IPS-15b (cell line): Measurements from ENCODE around the gene ZC3H4.

Experiments used
- H3K27me3 ChIP-seq: one replicate; pipeline ENCODE4 v1.6.1; 2013; ENCODE audit warnings: low read length; ENCODE audit not compliant: control insufficient read depth, insufficient read depth
- H3K36me3 ChIP-seq: one replicate; pipeline ENCODE4 v1.6.1; 2013; ENCODE audit warnings: low read length; ENCODE audit not compliant: control insufficient read depth, insufficient read depth
- H3K4me1 ChIP-seq: one replicate; pipeline ENCODE4 v1.6.1; 2013; ENCODE audit warnings: mild to moderate bottlenecking, low read length; ENCODE audit not compliant: control insufficient read depth, insufficient read depth
- H3K4me3 ChIP-seq: one replicate; pipeline ENCODE4 v1.5.1; 2013; ENCODE audit warnings: low read depth, low read length
- H3K9ac ChIP-seq: one replicate; pipeline ENCODE4 v1.6.1; 2013; ENCODE audit warnings: low read depth, mild to moderate bottlenecking, low read length
- H3K9me3 ChIP-seq: one replicate; pipeline ENCODE4 v1.6.1; 2013; ENCODE audit warnings: mild to moderate bottlenecking, low read length; ENCODE audit not compliant: control insufficient read depth, insufficient read depth

Gene ZC3H4

DNA sequence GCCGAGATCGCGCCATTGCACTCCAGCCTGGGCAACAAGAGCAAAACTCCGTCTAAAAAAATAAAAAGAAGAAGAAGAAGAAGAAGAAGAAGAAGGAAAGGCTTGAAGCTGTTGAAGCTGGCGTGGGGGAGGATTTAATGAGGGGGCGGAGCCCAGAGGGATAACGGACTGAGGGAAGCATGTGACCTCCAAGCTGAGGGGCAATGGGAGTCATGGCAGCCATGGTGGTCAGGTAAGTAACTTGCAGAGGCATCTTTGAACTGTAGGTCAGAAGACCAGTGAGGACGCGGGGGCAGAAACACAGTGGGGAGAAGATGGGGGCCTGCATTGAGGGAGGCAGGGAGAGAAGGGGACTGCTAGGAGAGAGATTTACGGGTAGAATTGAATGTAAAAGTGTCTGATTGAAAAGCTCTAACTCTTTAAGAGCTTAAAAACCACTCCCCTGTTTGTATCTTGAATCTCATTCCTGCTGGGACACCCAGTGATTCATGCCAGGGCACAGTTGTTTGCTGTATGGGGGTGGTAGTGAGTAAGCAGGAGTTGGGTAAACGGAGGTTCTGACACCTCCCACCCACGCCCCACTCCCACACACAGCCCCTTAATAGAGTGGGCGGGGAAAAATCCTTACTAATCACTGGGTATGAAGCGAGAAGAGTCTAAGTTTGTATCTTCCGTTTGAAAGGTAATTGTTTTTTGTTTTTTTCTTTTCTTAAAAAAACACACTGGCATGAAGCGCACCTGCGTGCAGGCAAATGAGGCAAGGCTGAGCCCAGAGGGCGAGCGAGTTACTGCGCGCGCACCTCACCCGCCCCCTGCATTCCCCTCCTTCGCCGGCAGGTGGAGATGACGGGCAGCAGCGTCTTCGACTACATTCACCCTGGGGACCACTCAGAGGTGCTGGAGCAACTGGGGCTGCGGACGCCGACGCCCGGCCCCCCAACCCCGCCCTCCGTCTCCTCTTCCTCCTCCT is 78.2 kb downstream of the ZC3H4 start:
- Histone ChIP-seq H3K36me3 (no peaks in the 10 kb centered on the region), H3K9me3 (no peaks in the 10 kb centered on the region), H3K9ac (no peak overlapping the region), H3K27me3 (no peaks in the 10 kb centered on the region), H3K4me1 (peaks cover 7% of the 10 kb centered on the region), H3K4me3 (peak overlapping the region; percentile 73)

DNA sequence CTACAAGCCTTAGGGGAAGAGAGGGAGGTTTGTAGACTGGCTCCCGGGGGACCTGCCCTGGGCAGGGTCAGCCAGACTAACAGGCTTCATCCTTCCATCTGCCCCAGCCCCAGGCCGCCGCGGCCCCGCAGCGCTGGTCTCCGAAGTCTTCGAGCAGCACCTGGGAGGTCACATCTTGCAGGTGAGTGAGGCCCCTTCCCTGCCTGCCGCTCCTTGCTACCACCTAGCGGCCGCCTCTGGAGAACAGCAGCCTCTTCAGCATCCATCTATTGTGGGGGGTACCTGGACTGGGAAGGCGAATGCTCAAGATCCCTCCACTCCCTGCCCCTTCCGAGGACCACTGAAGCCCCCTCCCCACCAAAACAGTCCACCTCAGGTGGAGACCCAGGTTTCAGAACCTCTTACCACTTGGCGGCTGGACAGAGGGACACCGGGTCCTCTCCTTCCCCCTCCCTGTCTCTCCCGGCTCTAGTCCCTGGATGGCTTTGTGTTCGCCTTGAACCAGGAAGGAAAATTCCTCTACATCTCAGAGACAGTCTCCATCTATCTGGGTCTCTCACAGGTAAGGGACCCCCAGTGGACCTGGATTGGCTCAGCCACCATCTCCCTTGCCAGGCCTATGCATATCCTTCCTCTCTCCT is 81.3 kb downstream of the ZC3H4 start:
- Histone ChIP-seq H3K27me3 (peaks cover 2% of the 10 kb centered on the region), H3K4me3 (no peak overlapping the region), H3K36me3 (no peaks in the 10 kb centered on the region)

DNA sequence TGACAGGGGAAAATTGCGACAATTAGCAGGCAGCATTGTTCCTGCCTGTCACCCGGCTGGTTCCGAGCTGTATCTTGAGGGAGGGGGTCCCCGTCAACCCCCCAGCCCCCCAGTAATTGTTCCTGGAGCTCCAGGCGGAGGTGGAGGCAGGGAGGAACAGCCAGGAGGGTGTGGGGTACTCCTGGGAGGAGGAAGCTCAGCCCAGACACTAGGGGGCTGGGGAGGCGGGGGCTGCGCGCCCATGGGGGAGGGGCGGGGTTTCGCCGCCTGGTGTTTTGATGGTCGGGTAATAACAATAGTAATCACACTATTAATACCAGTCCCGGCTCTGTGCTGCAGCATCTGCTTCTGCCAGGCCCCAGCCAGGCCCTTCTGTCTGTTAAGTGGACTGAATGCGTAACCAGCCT is 85.4 kb downstream of the ZC3H4 start:
- H3K9me3 ChIP-seq, result no peaks in the 10 kb centered on the region
- peaks cover 11% of the 10 kb centered on the region for H3K27me3 ChIP-seq
- peak overlapping the region; percentile 35 for H3K4me3 ChIP-seq
- H3K4me1 ChIP-seq, result peaks cover 5% of the 10 kb centered on the region
- H3K9ac ChIP-seq, result no peak overlapping the region
- H3K36me3 ChIP-seq, result no peaks in the 10 kb centered on the region

More for the DNA sequence above, 81.3 kb downstream of the ZC3H4 start:
- Histone ChIP-seq H3K4me1 (peaks cover 8% of the 10 kb centered on the region), H3K9ac (no peak overlapping the region), H3K9me3 (no peaks in the 10 kb centered on the region)

DNA sequence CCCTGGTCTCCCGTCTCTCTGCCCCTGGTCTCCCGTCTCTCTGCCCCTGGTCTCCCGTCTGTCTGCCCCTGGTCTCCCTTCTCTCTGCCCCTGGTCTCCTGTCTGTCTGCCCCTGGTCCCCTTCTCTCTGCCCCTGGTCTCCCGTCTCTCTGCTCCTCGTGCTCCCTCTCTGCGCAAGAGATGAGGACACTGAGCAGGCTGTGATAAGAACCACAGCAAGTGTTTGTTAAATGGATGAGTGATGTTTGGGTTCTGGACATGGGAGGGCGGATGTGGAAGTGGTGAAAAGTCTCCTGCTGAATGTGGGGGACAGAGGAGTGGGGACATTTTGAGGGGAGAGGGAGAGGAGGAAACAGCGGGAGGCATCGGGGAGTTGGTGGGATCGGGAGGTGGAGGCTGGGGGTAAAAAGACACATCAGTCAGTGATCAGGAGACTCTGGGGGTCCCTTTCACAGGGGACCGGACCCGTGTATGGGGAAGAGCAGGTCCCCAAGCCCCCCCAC is 85.9 kb downstream of the ZC3H4 start:
- Histone ChIP-seq H3K9ac (no peak overlapping the region), H3K36me3 (no peaks in the 10 kb centered on the region), H3K9me3 (no peaks in the 10 kb centered on the region), H3K4me3 (no peak overlapping the region), H3K27me3 (peaks cover 17% of the 10 kb centered on the region), H3K4me1 (peaks cover 8% of the 10 kb centered on the region)

DNA sequence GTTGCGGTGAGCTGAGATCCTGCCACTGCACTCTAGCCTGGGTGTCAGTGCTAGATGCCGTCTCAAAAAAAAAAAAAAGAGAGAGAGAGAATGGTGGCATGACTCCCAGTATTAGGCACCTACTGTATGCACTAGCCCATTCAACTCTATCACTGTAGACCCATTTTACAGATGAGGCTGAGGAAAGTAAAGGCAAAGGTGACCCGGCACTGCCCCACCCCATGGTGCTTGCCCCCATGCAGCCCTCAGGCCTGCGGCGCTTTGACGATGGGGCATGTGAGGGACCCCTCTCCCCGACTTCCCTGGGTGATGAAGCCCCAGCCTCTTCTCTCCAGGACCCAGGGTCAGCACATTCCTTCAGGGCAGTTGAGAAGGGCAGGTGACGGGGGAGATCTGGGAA is 86.7 kb downstream of the ZC3H4 start:
- Histone ChIP-seq H3K9me3 (no peaks in the 10 kb centered on the region), H3K4me3 (no peak overlapping the region), H3K9ac (no peak overlapping the region), H3K4me1 (peaks cover 10% of the 10 kb centered on the region), H3K27me3 (peaks cover 24% of the 10 kb centered on the region), H3K36me3 (no peaks in the 10 kb centered on the region)

DNA sequence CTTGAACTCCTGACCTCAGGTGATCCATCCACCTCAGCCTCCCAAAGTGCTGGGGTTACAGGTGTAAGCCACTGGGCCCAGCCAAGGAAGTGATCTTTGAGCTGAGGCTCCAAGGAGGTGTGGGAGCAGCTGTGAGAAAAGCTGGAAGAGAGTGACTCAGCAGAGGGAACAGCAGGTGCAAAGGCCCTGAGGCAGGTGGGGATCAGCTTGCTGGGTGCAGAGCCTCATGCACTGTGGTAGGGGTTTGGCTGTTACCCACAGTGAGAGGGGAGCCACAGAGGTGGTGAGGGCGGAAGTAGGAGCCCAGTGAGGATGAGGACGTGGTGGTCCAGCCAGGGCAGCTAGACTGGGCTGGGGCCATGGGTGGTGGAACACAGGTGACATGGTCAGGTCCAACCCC is 87.4 kb downstream of the ZC3H4 start:
- Histone ChIP-seq H3K9me3 (no peaks in the 10 kb centered on the region), H3K4me1 (peaks cover 9% of the 10 kb centered on the region), H3K9ac (no peak overlapping the region), H3K4me3 (no peak overlapping the region), H3K36me3 (no peaks in the 10 kb centered on the region), H3K27me3 (peaks cover 31% of the 10 kb centered on the region)

DNA sequence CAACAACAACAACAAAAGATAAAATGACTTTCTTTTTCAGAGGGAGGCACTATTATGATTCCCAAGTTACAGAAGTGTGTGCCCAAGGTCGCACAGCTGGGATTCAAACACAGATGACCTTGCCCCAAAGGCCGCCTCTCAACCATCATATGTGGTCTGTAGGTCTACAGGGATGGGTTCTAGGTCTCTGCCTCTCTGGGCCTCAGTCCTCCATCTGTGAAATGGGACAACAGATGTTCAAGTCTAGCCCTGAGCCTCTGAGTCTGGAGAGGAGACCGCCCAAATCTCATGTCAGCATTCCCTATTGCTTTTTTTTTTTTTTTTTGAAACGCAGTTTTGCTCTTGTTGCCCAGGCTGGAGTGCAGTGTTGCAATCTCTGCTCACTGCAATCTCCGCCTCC is 89.1 kb downstream of the ZC3H4 start:
- Histone ChIP-seq H3K9me3 (no peaks in the 10 kb centered on the region), H3K9ac (no peak overlapping the region), H3K4me1 (peaks cover 9% of the 10 kb centered on the region), H3K27me3 (peaks cover 38% of the 10 kb centered on the region), H3K4me3 (no peak overlapping the region), H3K36me3 (no peaks in the 10 kb centered on the region)

DNA sequence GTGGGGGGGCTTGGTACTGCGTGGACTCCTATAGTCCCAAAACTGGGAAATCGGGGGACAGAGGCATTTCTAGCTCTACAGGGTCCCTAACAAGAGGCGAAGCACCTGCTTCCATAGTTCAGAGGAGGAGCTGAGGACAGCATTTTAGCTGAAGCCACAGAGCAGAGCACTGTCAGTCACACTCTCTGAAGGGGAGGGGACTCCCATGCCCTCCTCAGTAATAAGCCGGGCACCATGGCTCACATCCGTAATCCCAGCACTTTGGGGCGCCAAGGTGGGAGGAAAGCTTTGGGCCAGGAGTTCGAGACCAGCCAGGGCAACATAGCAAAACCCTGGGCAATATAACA is 90.2 kb downstream of the ZC3H4 start:
- H3K36me3 ChIP-seq, result no peaks in the 10 kb centered on the region
- peaks cover 8% of the 10 kb centered on the region for H3K4me1 ChIP-seq
- no peaks in the 10 kb centered on the region for H3K9me3 ChIP-seq
- no peak overlapping the region for H3K9ac ChIP-seq
- peaks cover 48% of the 10 kb centered on the region for H3K27me3 ChIP-seq
- peak overlapping the region; percentile 35 for H3K4me3 ChIP-seq

DNA sequence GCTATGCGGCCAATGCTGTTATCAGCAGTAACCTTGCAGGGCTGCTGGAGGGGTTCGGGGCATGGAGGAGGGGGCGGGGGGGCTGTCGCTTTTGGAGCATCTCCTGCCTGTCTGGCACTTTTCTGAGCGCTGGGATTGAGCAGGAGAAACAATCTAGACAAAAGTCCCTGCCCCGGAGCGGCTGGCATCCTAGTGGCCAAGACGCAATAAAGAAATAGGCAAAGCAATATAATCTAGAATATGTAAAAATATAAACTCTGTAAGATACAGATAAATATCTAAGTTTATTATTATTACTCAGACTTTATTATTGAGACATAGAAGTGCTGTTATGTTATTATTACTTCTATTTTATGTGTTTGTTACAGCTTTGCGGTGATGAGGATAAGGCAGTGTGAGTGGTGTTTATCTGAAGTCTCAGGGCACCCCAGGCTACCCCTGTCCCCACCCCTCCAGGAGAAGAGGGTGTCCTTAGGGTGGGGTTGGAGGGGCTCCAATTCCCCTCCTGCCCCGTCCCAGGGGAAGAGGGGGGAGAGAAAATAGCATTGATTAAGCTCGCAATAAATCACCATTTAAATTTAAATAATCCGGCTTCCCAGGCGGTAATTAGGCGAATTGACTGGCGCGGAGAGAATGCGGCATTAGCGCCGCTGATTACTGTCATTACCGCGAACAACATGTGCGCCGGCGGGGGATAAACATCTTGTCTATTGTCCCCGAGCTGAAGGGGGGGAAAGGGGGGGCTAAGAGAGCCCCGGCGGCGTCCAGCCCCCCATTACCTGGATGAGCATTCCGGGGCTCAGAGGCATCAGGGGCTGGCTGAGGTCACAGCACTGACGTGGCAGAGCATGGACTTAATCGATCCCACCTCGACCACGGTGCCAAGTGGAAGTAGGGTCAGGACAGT is 90.8 kb downstream of the ZC3H4 start:
- Histone ChIP-seq H3K9ac (no peak overlapping the region), H3K36me3 (no peaks in the 10 kb centered on the region), H3K4me3 (peak overlapping the region; percentile 35), H3K27me3 (peaks cover 50% of the 10 kb centered on the region), H3K9me3 (no peaks in the 10 kb centered on the region), H3K4me1 (peaks cover 8% of the 10 kb centered on the region)

DNA sequence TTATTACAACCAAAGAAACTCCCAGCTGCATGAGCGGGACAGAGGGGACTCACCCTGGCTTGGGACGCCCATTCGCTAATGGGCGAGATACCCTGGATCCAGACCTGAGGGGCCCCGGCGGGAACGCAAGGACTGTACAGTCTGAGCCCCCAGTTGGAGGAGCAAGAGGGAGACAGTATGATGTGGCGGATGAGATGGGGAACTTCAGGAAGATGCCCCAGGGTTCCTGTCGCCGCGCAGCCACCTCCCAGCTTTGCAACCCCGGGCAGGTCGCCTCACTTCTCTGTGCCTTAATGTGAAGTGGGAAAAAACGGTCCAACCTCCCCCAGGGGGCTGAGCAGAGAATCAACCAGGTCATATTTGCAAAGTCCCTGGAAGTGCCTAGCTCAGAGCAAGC is 91.4 kb downstream of the ZC3H4 start:
- peak overlapping the region; percentile 61 for H3K4me3 ChIP-seq
- no peaks in the 10 kb centered on the region for H3K9me3 ChIP-seq
- no peaks in the 10 kb centered on the region for H3K36me3 ChIP-seq
- H3K9ac ChIP-seq, result no peak overlapping the region
- peaks cover 8% of the 10 kb centered on the region for H3K4me1 ChIP-seq
- peaks cover 49% of the 10 kb centered on the region for H3K27me3 ChIP-seq

DNA sequence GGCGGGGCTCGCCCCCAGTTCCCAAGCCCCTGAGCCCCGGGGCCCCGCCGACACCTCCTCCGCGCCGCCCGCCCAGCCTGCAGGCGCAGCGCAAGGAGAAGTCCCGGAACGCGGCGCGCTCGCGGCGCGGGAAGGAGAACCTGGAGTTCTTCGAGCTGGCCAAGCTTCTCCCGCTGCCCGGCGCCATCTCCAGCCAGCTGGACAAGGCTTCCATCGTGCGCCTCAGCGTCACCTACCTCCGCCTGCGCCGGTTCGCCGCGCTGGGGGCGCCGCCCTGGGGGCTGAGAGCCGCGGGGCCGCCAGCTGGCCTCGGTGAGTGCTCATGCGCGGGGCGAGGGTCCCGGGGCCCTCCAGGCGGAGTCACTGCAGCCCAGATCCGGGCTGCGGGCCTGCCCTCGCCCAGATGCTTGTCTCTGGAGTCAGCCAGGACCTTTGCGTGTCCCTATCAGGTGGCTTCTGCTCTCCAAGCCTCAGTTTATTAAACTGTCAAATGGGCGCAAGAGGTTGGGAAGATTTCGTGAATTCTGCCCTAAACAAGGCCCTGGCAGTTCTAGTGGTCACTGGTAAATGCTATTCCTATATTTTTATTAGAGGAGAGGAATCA is 91.9 kb downstream of the ZC3H4 start:
- Histone ChIP-seq H3K9ac (no peak overlapping the region), H3K27me3 (peaks cover 51% of the 10 kb centered on the region), H3K4me3 (peak overlapping the region; percentile 61), H3K9me3 (no peaks in the 10 kb centered on the region), H3K4me1 (peaks cover 8% of the 10 kb centered on the region), H3K36me3 (no peaks in the 10 kb centered on the region)
